Chondrocyte (in vitro differentiated cells): Measurements from ENCODE around the gene ATP11A. TPM values are rescaled to one million over a fixed set of nuclear protein-coding genes. Genes with fewer than 3 reads are reported as not detected.

ENCODE experiments used
- DNase-seq: peaks from one replicate; pipeline ENCODE4 v3.0.0; 2021; ENCODE audit warnings: mixed read lengths, low spot score
- H3K27ac Mint-ChIP-seq: one replicate; pipeline ENCODE4 v1.8.0; 2021; ENCODE audit warnings: mild to moderate bottlenecking, moderate library complexity, mixed read lengths; ENCODE audit not compliant: unreplicated experiment
- H3K27me3 Mint-ChIP-seq: 2 replicates; pipeline ENCODE4 v1.8.0; 2021; ENCODE audit warnings: low read depth, mixed read lengths
- H3K36me3 Mint-ChIP-seq: 2 replicates; pipeline ENCODE4 v1.8.0; 2021; ENCODE audit warnings: low read depth, mixed read lengths
- H3K4me1 Mint-ChIP-seq: 2 replicates; pipeline ENCODE4 v1.8.0; 2021; ENCODE audit warnings: low read depth, mild to moderate bottlenecking, mixed read lengths
- H3K4me3 Mint-ChIP-seq: one replicate; pipeline ENCODE4 v1.8.0; 2021; ENCODE audit warnings: mild to moderate bottlenecking, moderate library complexity, mixed read lengths; ENCODE audit not compliant: unreplicated experiment
- H3K9me3 Mint-ChIP-seq: 2 replicates; pipeline ENCODE4 v1.8.0; 2021; ENCODE audit warnings: low read depth, mixed read lengths
- total RNA-seq: library from RNA; stranded (reverse); gene quantifications from 3 replicates; pipeline ENCODE4 v1.2.1, GENCODE V29; 2021
- TF ChIP-seq, protein P1 (sequence below): fragments of 200-600 bp; sonication (generic); IDR thresholded peaks from 2 replicates; pipeline ENCODE4 v1.5.0; 2021; ENCODE audit warnings: antibody characterized with exemption, mild to moderate bottlenecking, moderate library complexity

ATP11A gene
- total RNA-seq, 1 donor from 2014 or later, result 13.1 TPM

DNA sequence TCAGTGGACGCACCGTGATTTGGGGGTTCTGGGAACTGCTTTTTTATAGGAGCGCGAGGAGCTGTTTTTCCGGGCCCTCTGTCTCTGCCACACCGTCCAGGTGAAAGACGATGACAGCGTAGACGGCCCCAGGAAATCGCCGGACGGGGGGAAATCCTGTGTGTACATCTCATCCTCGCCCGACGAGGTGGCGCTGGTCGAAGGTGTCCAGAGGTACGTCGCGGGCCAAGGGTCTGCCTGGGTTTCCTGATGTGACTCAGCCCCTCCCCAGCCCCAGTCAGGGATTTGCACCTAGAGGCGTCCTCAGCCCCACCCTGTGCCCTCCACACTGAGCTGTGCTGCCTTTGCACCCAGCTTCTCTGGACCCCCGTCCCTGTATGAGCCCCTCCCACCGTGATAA lies 143.0 kb downstream of the ATP11A start:
- no peaks in the 10 kb centered on the region for H3K27me3 Mint-ChIP-seq
- peaks cover 14% of the 10 kb centered on the region for H3K4me1 Mint-ChIP-seq
- H3K36me3 Mint-ChIP-seq, result peaks cover 28% of the 10 kb centered on the region
- no peak overlapping the region for H3K4me3 Mint-ChIP-seq
- TF ChIP-seq, protein P1, sequence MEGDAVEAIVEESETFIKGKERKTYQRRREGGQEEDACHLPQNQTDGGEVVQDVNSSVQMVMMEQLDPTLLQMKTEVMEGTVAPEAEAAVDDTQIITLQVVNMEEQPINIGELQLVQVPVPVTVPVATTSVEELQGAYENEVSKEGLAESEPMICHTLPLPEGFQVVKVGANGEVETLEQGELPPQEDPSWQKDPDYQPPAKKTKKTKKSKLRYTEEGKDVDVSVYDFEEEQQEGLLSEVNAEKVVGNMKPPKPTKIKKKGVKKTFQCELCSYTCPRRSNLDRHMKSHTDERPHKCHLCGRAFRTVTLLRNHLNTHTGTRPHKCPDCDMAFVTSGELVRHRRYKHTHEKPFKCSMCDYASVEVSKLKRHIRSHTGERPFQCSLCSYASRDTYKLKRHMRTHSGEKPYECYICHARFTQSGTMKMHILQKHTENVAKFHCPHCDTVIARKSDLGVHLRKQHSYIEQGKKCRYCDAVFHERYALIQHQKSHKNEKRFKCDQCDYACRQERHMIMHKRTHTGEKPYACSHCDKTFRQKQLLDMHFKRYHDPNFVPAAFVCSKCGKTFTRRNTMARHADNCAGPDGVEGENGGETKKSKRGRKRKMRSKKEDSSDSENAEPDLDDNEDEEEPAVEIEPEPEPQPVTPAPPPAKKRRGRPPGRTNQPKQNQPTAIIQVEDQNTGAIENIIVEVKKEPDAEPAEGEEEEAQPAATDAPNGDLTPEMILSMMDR, result no peak
- no peaks in the 10 kb centered on the region for H3K9me3 Mint-ChIP-seq
- H3K27ac Mint-ChIP-seq, result no peak overlapping the region
- DNase-seq, result no peak

- no peak for DNase-seq
- Mint-ChIP-seq H3K4me3 (no peak overlapping the region), H3K27ac (no peak overlapping the region), H3K9me3 (no peaks in the 10 kb centered on the region), H3K36me3 (peaks cover 29% of the 10 kb centered on the region), H3K4me1 (peaks cover 15% of the 10 kb centered on the region), H3K27me3 (no peaks in the 10 kb centered on the region)
- TF ChIP-seq, protein P1, result no peak
Measured at GRCh38 chr13:112833551-112834257, 143.9 kb downstream of the ATP11A start.

GRCh38 chr13:112835344-112835743 lies 145.5 kb downstream of the ATP11A start:
- no peaks in the 10 kb centered on the region for H3K27me3 Mint-ChIP-seq
- TF ChIP-seq, protein P1, result no peak
- no peaks in the 10 kb centered on the region for H3K9me3 Mint-ChIP-seq
- no peak overlapping the region for H3K4me3 Mint-ChIP-seq
- H3K36me3 Mint-ChIP-seq, result peaks cover 32% of the 10 kb centered on the region
- peaks cover 15% of the 10 kb centered on the region for H3K4me1 Mint-ChIP-seq
- H3K27ac Mint-ChIP-seq, result no peak overlapping the region
- no peak for DNase-seq

- no peak overlapping the region for H3K4me3 Mint-ChIP-seq
- H3K27ac Mint-ChIP-seq, result no peak overlapping the region
- H3K36me3 Mint-ChIP-seq, result peaks cover 30% of the 10 kb centered on the region
Measured at GRCh38 chr13:112835796-112836195, 146.0 kb downstream of the ATP11A start.

GRCh38 chr13:112836940-112837339 lies 147.1 kb downstream of the ATP11A start:
- DNase-seq, result no peak
- TF ChIP-seq, protein P1, result no peak
- Mint-ChIP-seq H3K27me3 (no peaks in the 10 kb centered on the region), H3K4me3 (no peak overlapping the region), H3K36me3 (peaks cover 24% of the 10 kb centered on the region), H3K27ac (no peak overlapping the region), H3K4me1 (peaks cover 18% of the 10 kb centered on the region), H3K9me3 (no peaks in the 10 kb centered on the region)

More at GRCh38 chr13:112835796-112836195, 146.0 kb downstream of the ATP11A start:
- no peaks in the 10 kb centered on the region for H3K9me3 Mint-ChIP-seq
- no peak for DNase-seq
- TF ChIP-seq, protein P1, result no peak
- peaks cover 15% of the 10 kb centered on the region for H3K4me1 Mint-ChIP-seq
- H3K27me3 Mint-ChIP-seq, result no peaks in the 10 kb centered on the region
